ENCODE measurements around the gene GYPA.
"Not testable (repeated sequence)": the region's sequence is repeated elsewhere in the genome, so short reads cannot be mapped to it uniquely, and the experiment has no call there.

GYPA gene

DNA sequence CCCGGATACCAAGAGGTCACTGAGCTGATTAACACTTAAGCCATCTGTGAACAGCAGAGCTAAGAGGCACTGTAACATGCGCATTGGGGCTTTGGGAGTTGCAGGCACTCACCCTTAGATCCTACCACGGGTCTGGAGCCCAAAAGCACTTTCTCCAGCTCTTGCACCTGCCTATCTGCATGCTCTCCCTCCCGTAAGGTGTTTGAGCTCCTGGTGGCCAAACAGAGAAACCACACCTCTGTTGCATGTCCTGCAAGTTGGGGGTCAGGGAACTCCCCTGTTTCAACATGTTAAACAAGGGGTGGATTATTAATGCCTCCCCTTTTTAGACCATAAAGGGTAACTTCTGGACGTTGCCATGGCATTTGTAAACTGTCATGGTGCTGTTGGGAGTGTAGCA is 49.8 kb downstream of the GYPA start:
- Histone ChIP-seq H3K9me3 (ENCODE audit: control insufficient read depth, low read length) (no peaks in the 10 kb centered on the region), H3K4me1 (ENCODE audit: control insufficient read depth, insufficient read depth, low read length) (no peaks in the 10 kb centered on the region), H3K4me3 (ENCODE audit: low read length) (no peak overlapping the region), H3K36me3 (ENCODE audit: control insufficient read depth, insufficient read depth, low read length, severe bottlenecking) (no peaks in the 10 kb centered on the region), H3K27me3 (replicated peaks; ENCODE audit: control insufficient read depth, insufficient read depth, low read length) (no peaks in the 10 kb centered on the region), H3K9ac (ENCODE audit: low read length) (no peak overlapping the region)
- DNase-seq (ENCODE audit: low read depth), result no peak

DNA sequence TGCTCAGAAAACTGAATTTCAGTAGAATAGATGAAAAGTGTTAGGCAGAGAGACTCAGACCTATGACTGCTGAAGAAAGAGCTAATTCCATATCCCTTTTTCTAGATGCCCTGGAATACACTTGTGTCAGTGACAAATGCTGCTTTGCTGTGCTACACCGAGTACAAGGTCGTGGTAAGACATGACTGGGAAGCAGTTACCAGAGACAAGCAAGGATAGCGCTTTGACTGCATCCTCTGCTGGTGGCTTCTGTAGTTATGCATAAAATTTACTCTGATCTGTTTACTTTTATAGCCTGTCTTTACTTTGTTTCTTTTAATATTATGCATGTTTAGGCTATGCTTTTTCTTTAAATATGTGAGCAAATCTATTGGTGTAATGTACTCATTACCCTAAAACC is 58.5 kb downstream of the GYPA start:
- not testable (repeated sequence) for H3K4me3 ChIP-seq (ENCODE audit: low read length); H3K36me3 ChIP-seq (ENCODE audit: control insufficient read depth, insufficient read depth, low read length, severe bottlenecking); H3K4me1 ChIP-seq (ENCODE audit: control insufficient read depth, insufficient read depth, low read length); H3K27me3 ChIP-seq (replicated peaks; ENCODE audit: control insufficient read depth, insufficient read depth, low read length); DNase-seq (ENCODE audit: low read depth); H3K9me3 ChIP-seq (ENCODE audit: control insufficient read depth, low read length); H3K9ac ChIP-seq (ENCODE audit: low read length)

DNA sequence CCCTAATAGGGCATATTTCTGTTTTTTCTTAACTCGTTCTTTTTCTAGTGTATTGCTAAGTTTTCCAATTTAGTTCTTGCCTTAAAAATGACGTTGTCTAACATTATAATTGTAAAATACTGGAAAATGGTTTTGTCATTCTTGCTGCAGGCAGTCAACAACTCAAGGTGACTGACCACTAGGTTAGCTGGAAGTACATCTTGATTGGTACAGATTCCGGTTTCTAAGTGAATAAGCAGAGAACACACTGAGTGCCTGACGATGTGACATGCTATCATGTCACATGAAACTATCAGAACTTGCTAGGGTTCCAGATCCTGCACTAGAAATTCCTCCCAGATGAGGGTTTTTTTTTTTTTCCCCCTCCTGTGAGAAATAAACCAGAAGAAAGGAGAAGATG is 60.4 kb downstream of the GYPA start:
- not testable (repeated sequence) for H3K36me3 ChIP-seq (ENCODE audit: control insufficient read depth, insufficient read depth, low read length, severe bottlenecking); H3K9ac ChIP-seq (ENCODE audit: low read length); H3K4me3 ChIP-seq (ENCODE audit: low read length); H3K4me1 ChIP-seq (ENCODE audit: control insufficient read depth, insufficient read depth, low read length); DNase-seq (ENCODE audit: low read depth); H3K27me3 ChIP-seq (replicated peaks; ENCODE audit: control insufficient read depth, insufficient read depth, low read length); H3K9me3 ChIP-seq (ENCODE audit: control insufficient read depth, low read length)

DNA sequence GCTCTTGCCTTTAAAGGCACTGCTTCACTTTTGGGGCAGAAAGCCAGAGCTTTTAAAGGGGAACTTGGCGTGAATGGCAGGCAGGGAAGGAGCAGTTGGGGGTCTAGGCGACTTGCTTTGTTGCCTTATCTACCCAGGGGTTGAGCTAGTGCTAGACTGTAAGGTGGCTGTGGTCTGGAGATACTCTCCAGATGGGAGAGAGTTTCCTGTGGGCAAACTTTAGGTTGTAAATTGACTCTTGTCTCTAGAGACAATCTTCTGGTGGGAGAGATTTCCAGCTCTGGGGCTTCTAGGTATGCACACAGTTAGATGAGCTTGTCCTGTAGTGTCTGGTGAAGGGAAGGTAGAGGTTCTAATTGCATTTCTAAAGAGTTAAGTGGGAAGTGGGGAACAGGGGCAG is 61.8 kb downstream of the GYPA start:
- not testable (repeated sequence) for DNase-seq (ENCODE audit: low read depth); H3K9ac ChIP-seq (ENCODE audit: low read length); H3K27me3 ChIP-seq (replicated peaks; ENCODE audit: control insufficient read depth, insufficient read depth, low read length); H3K4me3 ChIP-seq (ENCODE audit: low read length); H3K36me3 ChIP-seq (ENCODE audit: control insufficient read depth, insufficient read depth, low read length, severe bottlenecking); H3K4me1 ChIP-seq (ENCODE audit: control insufficient read depth, insufficient read depth, low read length); H3K9me3 ChIP-seq (ENCODE audit: control insufficient read depth, low read length)

DNA sequence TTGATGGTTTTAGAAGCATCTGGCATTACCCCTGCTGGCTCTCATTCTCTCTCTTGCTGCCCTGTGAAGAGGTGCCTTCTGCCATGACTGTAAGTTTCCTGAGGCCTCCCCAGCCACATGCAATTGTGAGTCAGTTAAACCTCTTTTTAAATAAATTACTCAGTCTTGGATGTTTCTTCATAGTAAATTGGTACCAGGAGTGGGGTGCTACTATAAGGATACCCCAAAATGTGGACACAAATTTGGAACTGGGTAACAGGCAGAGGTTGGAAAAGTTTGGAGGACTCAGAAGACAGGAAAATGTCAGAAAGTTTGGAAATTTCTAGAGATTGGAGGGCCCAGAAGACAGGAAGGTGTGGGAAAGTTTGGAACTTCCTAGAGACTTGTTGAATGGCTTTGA is 79.0 kb downstream of the GYPA start:
- not testable (repeated sequence) for H3K27me3 ChIP-seq (replicated peaks; ENCODE audit: control insufficient read depth, insufficient read depth, low read length); H3K4me1 ChIP-seq (ENCODE audit: control insufficient read depth, insufficient read depth, low read length); H3K9ac ChIP-seq (ENCODE audit: low read length); H3K4me3 ChIP-seq (ENCODE audit: low read length); H3K36me3 ChIP-seq (ENCODE audit: control insufficient read depth, insufficient read depth, low read length, severe bottlenecking); H3K9me3 ChIP-seq (ENCODE audit: control insufficient read depth, low read length); DNase-seq (ENCODE audit: low read depth)

DNA sequence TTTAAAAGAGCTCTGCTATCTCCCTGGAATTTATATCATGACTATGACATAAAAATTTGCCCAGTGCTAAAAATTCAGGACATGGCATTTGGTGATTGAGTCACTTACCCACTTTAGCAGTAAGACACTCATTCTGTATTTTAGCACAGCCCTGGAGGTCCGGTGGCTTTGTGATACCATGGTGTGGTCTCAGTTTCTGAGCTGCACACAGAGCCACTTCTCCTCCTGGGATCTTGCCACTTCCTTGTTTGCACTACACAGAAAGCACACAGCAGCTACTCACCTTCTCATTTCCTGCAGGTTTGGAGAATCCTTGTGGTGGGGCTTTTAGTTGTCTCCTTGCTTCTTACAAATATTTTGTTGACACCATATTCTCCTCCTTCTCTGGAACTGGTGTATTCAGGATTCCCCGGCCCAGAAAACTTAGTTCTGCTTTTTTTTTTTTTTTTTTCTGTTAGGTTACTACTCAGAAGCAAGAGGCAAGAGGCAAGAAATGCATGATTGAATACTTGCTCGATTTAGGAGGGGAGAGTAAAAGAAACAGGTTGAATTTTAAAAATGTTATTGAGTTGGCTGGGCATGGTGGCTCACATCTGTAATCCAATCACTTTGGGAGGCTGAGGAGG is 80.2 kb downstream of the GYPA start:
- not testable (repeated sequence) for H3K27me3 ChIP-seq (replicated peaks; ENCODE audit: control insufficient read depth, insufficient read depth, low read length); H3K9ac ChIP-seq (ENCODE audit: low read length); H3K4me1 ChIP-seq (ENCODE audit: control insufficient read depth, insufficient read depth, low read length); H3K4me3 ChIP-seq (ENCODE audit: low read length); H3K36me3 ChIP-seq (ENCODE audit: control insufficient read depth, insufficient read depth, low read length, severe bottlenecking); DNase-seq (ENCODE audit: low read depth); H3K9me3 ChIP-seq (ENCODE audit: control insufficient read depth, low read length)

Measured in adipocyte (in vitro differentiated cells).